Endothelial cell of umbilical vein (primary cell): ENCODE measurements around the gene TXNL4A. TPM values are rescaled to one million over a fixed set of nuclear protein-coding genes. Genes with fewer than 3 reads are reported as not detected.

Experiments used
- BruUV-seq: library from RNA; stranded (reverse); fragments of 400-500 nt; replicated peaks from 2 replicates; lab custom pipeline; 2021; lab: Mats Ljungman, UMichigan
- CTCF ChIA-PET: fragments of 300-600, 350-600 bp; sonication (Branson Sonifier 250); formaldehyde crosslinking; loops from one replicate; lab custom pipeline; 2021; ENCODE audit warnings: antibody characterized with exemption, inconsistent platforms; lab: Charles Lee
- POLR2A ChIA-PET: fragments of 300-600, 350-600 bp; sonication (Branson Sonifier 250); formaldehyde crosslinking; loops from one replicate; lab custom pipeline; 2021; ENCODE audit warnings: antibody characterized with exemption, inconsistent platforms; lab: Charles Lee
- DNase-seq: peaks from one replicate; pipeline ENCODE4 v3.0.0-alpha.2; 2011; ENCODE audit warnings: low read depth, low spot score
- FAIRE-seq: peaks from 2 replicates; lab custom pipeline; 2011; peaks lifted over from hg19 to GRCh38; lab: Jason Lieb, UNC
- H2AFZ ChIP-seq: 2 replicates; pipeline ENCODE4 v1.6.0; 2012; ENCODE audit warnings: low read depth, low read length, control low read depth, inconsistent platforms
- H3K27ac ChIP-seq: 2 replicates; pipeline ENCODE4 v1.5.1; 2011; ENCODE audit warnings: low read depth, mild to moderate bottlenecking, control low read depth, low read length, moderate library complexity; ENCODE audit not compliant: insufficient read depth
- H3K27me3 ChIP-seq, 2 experiments: 2 replicates each; pipeline versions ENCODE4 v1.6.0 to v1.6.1; 2011; ENCODE audit warnings: low read length in 2 of 2, mixed read lengths in 1 of 2; ENCODE audit not compliant: control insufficient read depth in 2 of 2, insufficient read depth in 2 of 2
- H3K36me3 ChIP-seq, 2 experiments: 2 replicates in 1 of 2; 3 replicates in 1 of 2; pipeline ENCODE4 v1.5.1; 2011; ENCODE audit warnings: low read length in 2 of 2, mild to moderate bottlenecking in 1 of 2, moderate library complexity in 1 of 2; ENCODE audit not compliant: control insufficient read depth in 2 of 2, insufficient read depth in 2 of 2; ENCODE audit errors: extremely low read depth in 1 of 2
- H3K4me1 ChIP-seq: 3 replicates; pipeline ENCODE4 v1.5.1; 2011; ENCODE audit warnings: mild to moderate bottlenecking, low read length; ENCODE audit not compliant: control insufficient read depth, insufficient read depth; ENCODE audit errors: extremely low read depth
- H3K4me2 ChIP-seq: 2 replicates; pipeline ENCODE4 v1.6.1; 2011; ENCODE audit warnings: low read length, control low read depth, mixed read lengths; ENCODE audit not compliant: insufficient read depth
- H3K4me3 ChIP-seq, 3 experiments: fragments of 200-600 bp in 1 of 3; sonication (generic), shearing (Covaris generic) in 1 of 3; replicated peaks in 1 of 3; 2 replicates each; pipeline ENCODE4 v1.5.1; 2011 to 2016; ENCODE audit warnings: control low read depth in 3 of 3, low read length in 3 of 3, mild to moderate bottlenecking in 2 of 3, inconsistent platforms in 1 of 3, low read depth in 1 of 3, moderate library complexity in 1 of 3; ENCODE audit not compliant: insufficient read depth in 1 of 3
- H3K79me2 ChIP-seq: 2 replicates; pipeline ENCODE4 v1.6.0; 2012; ENCODE audit warnings: low read length, inconsistent platforms; ENCODE audit not compliant: control insufficient read depth, insufficient read depth
- H3K9ac ChIP-seq: replicated peaks from 2 replicates; pipeline ENCODE3; 2011; ENCODE audit warnings: low read length, control low read depth; ENCODE audit not compliant: insufficient read depth; ENCODE audit errors: extremely low read depth
- H3K9me1 ChIP-seq: replicated peaks from 3 replicates; pipeline ENCODE4 v1.6.0; 2011; ENCODE audit warnings: mild to moderate bottlenecking, low read length; ENCODE audit not compliant: control insufficient read depth, insufficient read depth; ENCODE audit errors: extremely low read depth
- H3K9me3 ChIP-seq: replicated peaks from 2 replicates; pipeline ENCODE4 v1.5.1; 2012; ENCODE audit warnings: low read length, inconsistent platforms; ENCODE audit not compliant: control insufficient read depth, insufficient read depth
- H4K20me1 ChIP-seq: replicated peaks from 2 replicates; pipeline ENCODE3; 2011; ENCODE audit warnings: mild to moderate bottlenecking, low read length; ENCODE audit not compliant: control insufficient read depth, insufficient read depth; ENCODE audit errors: extremely low read depth
- EZH2 ChIP-seq: IDR thresholded peaks from 2 replicates; pipeline ENCODE4 v1.6.1; 2012; ENCODE audit warnings: borderline replicate concordance, low read depth, mild to moderate bottlenecking, moderate library complexity, low read length, inconsistent platforms; ENCODE audit not compliant: severe bottlenecking
- FOS ChIP-seq: IDR thresholded peaks from 2 replicates; pipeline ENCODE4 v1.6.1; 2011; ENCODE audit warnings: mild to moderate bottlenecking, low read length, moderate library complexity, borderline replicate concordance; ENCODE audit not compliant: insufficient read depth
- JUN ChIP-seq: IDR thresholded peaks from 2 replicates; pipeline ENCODE4 v1.6.1; 2011; ENCODE audit warnings: borderline replicate concordance, low read depth; ENCODE audit not compliant: insufficient read length, insufficient read depth
- MYC ChIP-seq: IDR thresholded peaks from one replicate; pipeline ENCODE4 v1.6.1; 2011; ENCODE audit warnings: mild to moderate bottlenecking, low read depth, low read length
- POLR2A ChIP-seq: IDR thresholded peaks from 2 replicates; pipeline ENCODE4 v1.6.1; 2012; ENCODE audit warnings: low read depth, mild to moderate bottlenecking, control low read depth, low read length
- POLR2AphosphoS5 ChIP-seq: IDR thresholded peaks from 2 replicates; pipeline ENCODE4 v1.6.1; 2012; ENCODE audit warnings: low read depth, mild to moderate bottlenecking, control low read depth, low read length, moderate library complexity; ENCODE audit not compliant: insufficient read depth
- dilution Hi-C: fragments of 300-500 bp; cut with MboI; formaldehyde crosslinking; loops from one replicate; pipeline ENCODE4 v1.15.0; 2019; ENCODE audit warnings: low sequenced_read_pairs; ENCODE audit not compliant: extremely low pct_ligation_motif_present
- intact Hi-C: fragments of 100-400 bp; cut with micrococcal nuclease; formaldehyde crosslinking; loops from one replicate; pipeline ENCODE4 v1.10.0; 2022
- polyA plus RNA-seq, 4 experiments: library from polyadenylated mRNA; depleted of rRNA in 3 of 4; stranded (reverse) in 3 of 4; unstranded in 1 of 4; fragments of >200 nt; gene quantifications; 2 replicates each; pipeline versions ENCODE4 v1.2.1 to v1.2.3, GENCODE V29; 2011 to 2012; ENCODE audit warnings: missing spikeins in 1 of 4
- total RNA-seq: library from RNA; stranded (reverse); gene quantifications from 2 replicates; pipeline ENCODE4 v1.2.3, GENCODE V29; 2021
- TF ChIP-seq, protein P1 (sequence below), 2 donors: IDR thresholded peaks; 1 replicate in 1 of 2; 2 replicates in 1 of 2; pipeline ENCODE4 v1.5.1; 2011; ENCODE audit warnings: low read length in 2 of 2, mild to moderate bottlenecking in 2 of 2, moderate library complexity in 2 of 2, control low read depth in 1 of 2, inconsistent platforms in 1 of 2, low read depth in 1 of 2; ENCODE audit not compliant: insufficient read depth in 1 of 2; ENCODE audit errors: extremely low read depth in 1 of 2
- TF ChIP-seq, protein P2 (sequence below): IDR thresholded peaks from 2 replicates; pipeline ENCODE4 v1.6.1; 2011; ENCODE audit not compliant: insufficient read depth, insufficient read length

Gene TXNL4A
- total and polyA plus RNA-seq, 2 donors (not counting 3 experiments of a cell fraction or from before 2014, with no cell fraction given), result 148 to 172 TPM

DNA sequence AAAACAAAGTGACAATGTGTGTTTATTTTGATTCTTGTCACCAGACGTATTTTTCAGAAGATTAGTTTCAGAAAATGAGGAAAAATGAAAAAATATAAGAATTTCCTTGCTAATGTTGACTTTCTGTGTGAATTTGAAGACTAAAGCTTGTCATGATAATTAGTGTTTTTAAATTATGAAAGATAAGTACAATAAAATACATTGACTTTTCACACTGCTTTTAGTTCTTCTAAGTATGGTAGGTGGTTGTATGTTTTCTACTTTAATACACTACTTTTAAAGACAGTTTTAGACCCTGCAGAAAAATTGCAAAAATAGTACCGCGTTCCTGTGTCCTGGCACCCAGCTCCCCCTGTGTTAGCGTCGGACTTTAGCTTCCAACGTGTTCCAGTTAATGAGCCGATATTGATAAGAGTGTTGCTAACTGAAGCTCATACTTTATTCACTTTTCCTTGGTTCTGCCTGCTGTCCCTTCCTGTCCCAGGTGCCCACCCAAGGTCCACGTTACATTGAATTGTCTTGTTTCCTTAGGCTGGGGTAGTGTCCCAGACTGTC, 46.6 kb upstream of the TXNL4A start:
- H3K9me1 ChIP-seq, result no peaks in the 10 kb centered on the region
- peak overlapping the region; percentile 94 to 97 (median 96) for H3K4me3 ChIP-seq
- peak overlapping the region; percentile 88 for H3K9ac ChIP-seq
- H3K9me3 ChIP-seq, result no peaks in the 10 kb centered on the region
- peak overlapping the region; percentile 39 for H3K27ac ChIP-seq
- dilution Hi-C loops (no loop called here), intact Hi-C loops (loop anchor here (1.0 to 10.0 kb wide), 6 partner anchors 47 to 650 kb away; partner anchors contain the start of genes ADNP2, CTDP1 and TXNL4A)
- DNase-seq, result peak; percentile 20
- H3K4me1 ChIP-seq, result peaks cover 9% of the 10 kb centered on the region
- no peaks in the 10 kb centered on the region for H3K36me3 ChIP-seq
- H4K20me1 ChIP-seq, result no peaks in the 10 kb centered on the region
- no peaks in the 10 kb centered on the region for H3K27me3 ChIP-seq
- CTCF ChIA-PET, result interaction anchor here (0.5 to 2.5 kb wide), 8 partner anchors 12 to 355 kb away, joined by 3 to 24 read pairs (median 5); partner anchors contain the start of genes ADNP2 and TXNL4A
- POLR2A ChIA-PET, result interaction anchor here (1.7 to 2.6 kb wide), 2 partner anchors 46 to 74 kb away, joined by 7 to 9 read pairs; partner anchors contain the start of gene ADNP2
- no peak for TF ChIP-seq FOS
- TF ChIP-seq MYC, result no peak
- peaks cover 18% of the 10 kb centered on the region for H3K79me2 ChIP-seq
- H3K4me2 ChIP-seq, result peak overlapping the region; percentile 98
- no peak for FAIRE-seq
- BruUV-seq, result TSS peak; percentile 34
- peak overlapping the region; percentile 97 for H2AFZ ChIP-seq

DNA sequence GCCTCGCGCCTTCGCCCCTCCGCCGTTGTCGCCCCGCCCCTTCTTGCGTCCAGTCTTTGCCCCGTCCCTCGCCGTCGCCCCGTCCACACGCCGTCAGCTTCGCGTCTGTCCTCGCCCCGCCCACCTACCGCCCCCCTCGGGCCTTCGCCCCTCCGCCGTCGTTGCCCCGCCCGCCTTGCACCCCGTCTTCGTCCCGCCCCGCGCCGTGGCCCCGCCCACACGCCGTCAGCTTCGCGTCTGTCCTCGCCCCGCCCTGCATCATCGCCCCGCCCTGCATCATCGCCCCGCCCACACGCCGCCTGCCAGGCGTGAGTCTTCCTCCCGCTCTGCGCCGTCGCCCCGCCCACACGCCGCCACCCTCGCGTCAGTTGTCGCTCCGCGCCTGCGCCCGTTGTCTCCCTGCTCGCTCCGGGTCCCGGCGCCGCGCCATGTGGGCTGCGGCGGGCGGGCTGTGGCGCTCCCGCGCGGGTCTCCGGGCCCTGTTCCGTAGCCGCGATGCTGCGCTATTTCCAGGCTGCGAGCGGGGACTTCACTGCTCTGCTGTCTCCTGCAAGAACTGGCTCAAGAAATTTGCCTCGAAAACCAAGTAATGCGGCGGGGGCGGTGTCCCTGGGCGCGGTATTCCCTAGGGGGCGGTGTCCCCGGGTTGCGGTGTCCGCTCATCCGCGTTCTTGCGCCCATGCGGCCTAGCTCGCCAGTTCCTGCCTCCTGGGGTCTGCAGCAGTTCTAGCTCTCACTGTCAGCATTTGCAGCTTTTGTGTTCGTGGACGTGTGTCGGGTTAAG, 45.9 kb upstream of the TXNL4A start, which contains the start of gene RBFA:
Gene RBFA (plus strand): TSS at position 367 of the 784 bp plus-strand sequence. CDS start 62 bp downstream, at position 429.
- H3K9ac ChIP-seq, result peak within 1 kb of the TSS; percentile 88

More for the DNA sequence above, 45.9 kb upstream of the TXNL4A start, which contains the start of gene RBFA:
- no TSS peak for BruUV-seq
- TF ChIP-seq EZH2 (no peak), POLR2AphosphoS5 (peak; percentile 43), POLR2A (peak; percentile 85), MYC (peak; percentile 9), JUN (no peak)
- TF ChIP-seq, protein P1, sequence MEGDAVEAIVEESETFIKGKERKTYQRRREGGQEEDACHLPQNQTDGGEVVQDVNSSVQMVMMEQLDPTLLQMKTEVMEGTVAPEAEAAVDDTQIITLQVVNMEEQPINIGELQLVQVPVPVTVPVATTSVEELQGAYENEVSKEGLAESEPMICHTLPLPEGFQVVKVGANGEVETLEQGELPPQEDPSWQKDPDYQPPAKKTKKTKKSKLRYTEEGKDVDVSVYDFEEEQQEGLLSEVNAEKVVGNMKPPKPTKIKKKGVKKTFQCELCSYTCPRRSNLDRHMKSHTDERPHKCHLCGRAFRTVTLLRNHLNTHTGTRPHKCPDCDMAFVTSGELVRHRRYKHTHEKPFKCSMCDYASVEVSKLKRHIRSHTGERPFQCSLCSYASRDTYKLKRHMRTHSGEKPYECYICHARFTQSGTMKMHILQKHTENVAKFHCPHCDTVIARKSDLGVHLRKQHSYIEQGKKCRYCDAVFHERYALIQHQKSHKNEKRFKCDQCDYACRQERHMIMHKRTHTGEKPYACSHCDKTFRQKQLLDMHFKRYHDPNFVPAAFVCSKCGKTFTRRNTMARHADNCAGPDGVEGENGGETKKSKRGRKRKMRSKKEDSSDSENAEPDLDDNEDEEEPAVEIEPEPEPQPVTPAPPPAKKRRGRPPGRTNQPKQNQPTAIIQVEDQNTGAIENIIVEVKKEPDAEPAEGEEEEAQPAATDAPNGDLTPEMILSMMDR (IDR thresholded peaks at IDR 0.05; ENCODE audit: extremely low read depth in 1 of 2, insufficient read depth in 1 of 2, low read depth in 1 of 2, low read length in 2 of 2), result peak; percentile 32 to 49
- TF ChIP-seq, protein P2, sequence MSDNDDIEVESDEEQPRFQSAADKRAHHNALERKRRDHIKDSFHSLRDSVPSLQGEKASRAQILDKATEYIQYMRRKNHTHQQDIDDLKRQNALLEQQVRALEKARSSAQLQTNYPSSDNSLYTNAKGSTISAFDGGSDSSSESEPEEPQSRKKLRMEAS, result peak; percentile 22
- Histone ChIP-seq H3K79me2 (peaks cover 18% of the 10 kb centered on the region), H3K4me3 (peak within 1 kb of the TSS; percentile 94 to 97 (median 96)), H3K4me1 (peaks cover 9% of the 10 kb centered on the region), H3K9me3 (no peaks in the 10 kb centered on the region), H3K27me3 (no peaks in the 10 kb centered on the region), H2AFZ (peak within 1 kb of the TSS; percentile 97), H3K27ac (peak within 1 kb of the TSS; percentile 39), H3K4me2 (peak within 1 kb of the TSS; percentile 98), H3K36me3 (no peaks in the 10 kb centered on the region), H4K20me1 (no peaks in the 10 kb centered on the region), H3K9me1 (no peaks in the 10 kb centered on the region)
- CTCF ChIA-PET, result interaction anchor here (0.5 to 2.5 kb wide), 9 partner anchors 10 to 354 kb away, joined by 3 to 24 read pairs (median 4); partner anchors contain the start of genes ADNP2 and TXNL4A
- POLR2A ChIA-PET, result interaction anchor here (1.0 to 2.6 kb wide), 4 partner anchors 45 to 354 kb away, joined by 3 to 9 read pairs (median 5); partner anchors contain the start of genes ADNP2 and HSBP1L1
- intact Hi-C loops, result loop anchor here (1.0 to 10.0 kb wide), 6 partner anchors 46 to 649 kb away; partner anchors contain the start of genes ADNP2, CTDP1 and TXNL4A
- dilution Hi-C loops, result no loop called here
- DNase-seq, result peak; percentile 99
- FAIRE-seq, result peak; percentile 96
